NCI-H1694 (cell line): ENCODE results near the gene ZNF362.
"Not testable (repeated sequence)": the region's sequence is repeated elsewhere in the genome, so short reads cannot be mapped to it uniquely, and the experiment has no call there.

Source experiments
- DNase-seq: peaks from one replicate; lab custom pipeline; 2025; lab: John Stamatoyannopoulos, UW

The ZNF362 gene

GRCh38 chr1:33256471-33257206, at the start of gene ZNF362:
Gene ZNF362 (plus strand): TSS chr1:33256492. CDS start chr1:33270575, 14,083 bp downstream.
- DNase-seq: no peak

GRCh38 chr1:33211972-33212371, 44.3 kb upstream of the ZNF362 start:
- DNase-seq: no peak

- DNase-seq: peak; percentile 52
Measured at GRCh38 chr1:33219886-33220661, 36.2 kb upstream of the ZNF362 start.

GRCh38 chr1:33220676-33221384, 35.5 kb upstream of the ZNF362 start:
- DNase-seq: no peak

- DNase-seq: no peak
Measured at GRCh38 chr1:33221385-33221758, 34.9 kb upstream of the ZNF362 start.

- no peak for DNase-seq
Measured at GRCh38 chr1:33222381-33222780, 33.9 kb upstream of the ZNF362 start.

- no peak for DNase-seq
Measured at GRCh38 chr1:33224166-33224707, 32.1 kb upstream of the ZNF362 start.

GRCh38 chr1:33225586-33225985, 30.7 kb upstream of the ZNF362 start:
- no peak for DNase-seq

- peak; percentile 85 for DNase-seq
Measured at GRCh38 chr1:33228935-33229487, 27.3 kb upstream of the ZNF362 start.

- no peak for DNase-seq
Measured at GRCh38 chr1:33231166-33231565, 25.1 kb upstream of the ZNF362 start.

GRCh38 chr1:33232716-33233115, 23.6 kb upstream of the ZNF362 start:
- no peak for DNase-seq

GRCh38 chr1:33234131-33234530, 22.2 kb upstream of the ZNF362 start:
- DNase-seq: no peak

- no peak for DNase-seq
Measured at GRCh38 chr1:33234588-33234990, 21.7 kb upstream of the ZNF362 start.

GRCh38 chr1:33235521-33235920, 20.8 kb upstream of the ZNF362 start:
- DNase-seq: no peak

GRCh38 chr1:33236498-33236897, 19.8 kb upstream of the ZNF362 start:
- DNase-seq: no peak

GRCh38 chr1:33237579-33237978, 18.7 kb upstream of the ZNF362 start:
- DNase-seq: no peak

- not testable (repeated sequence) for DNase-seq
Measured at GRCh38 chr1:33238194-33238724, 18.0 kb upstream of the ZNF362 start.

- not testable (repeated sequence) for DNase-seq
Measured at GRCh38 chr1:33239410-33239809, 16.9 kb upstream of the ZNF362 start.

GRCh38 chr1:33241866-33242265, 14.4 kb upstream of the ZNF362 start:
- no peak for DNase-seq

GRCh38 chr1:33242652-33243051, 13.6 kb upstream of the ZNF362 start:
- DNase-seq: no peak

GRCh38 chr1:33244143-33244808, 12.0 kb upstream of the ZNF362 start:
- no peak for DNase-seq
